HG02938 (cell line): ENCODE data around the gene PDXDC1.
"Not testable (repeated sequence)": the region's sequence is repeated elsewhere in the genome, so short reads cannot be mapped to it uniquely, and the experiment has no call there.

Source experiments
- ATAC-seq: cut with Tn5 transposase; IDR thresholded peaks from one replicate; pipeline ENCODE4 v1.9.1; 2021; ENCODE audit warnings: mild to moderate bottlenecking, moderate library complexity; ENCODE audit not compliant: unreplicated experiment

PDXDC1 gene

DNA sequence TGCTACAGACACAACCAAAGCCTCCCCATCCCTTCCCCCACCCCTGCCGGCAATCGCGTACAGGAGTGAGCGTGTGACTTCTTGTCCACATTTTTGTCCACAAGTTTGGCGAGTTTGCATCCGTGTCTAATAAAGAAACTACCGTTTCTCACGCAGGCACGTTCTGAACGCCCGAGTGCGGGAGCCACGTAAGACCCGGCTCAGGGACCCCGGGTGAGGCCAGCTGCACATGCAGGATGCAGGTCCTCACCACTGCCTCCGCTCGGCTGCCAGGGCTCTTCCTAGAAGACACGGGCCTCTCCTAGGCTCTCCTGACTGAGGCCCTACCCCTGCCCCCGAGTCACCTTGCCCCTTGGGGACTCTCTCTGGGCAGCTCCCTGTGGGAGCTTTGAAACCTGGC, 174.0 kb downstream of the PDXDC1 start:
- not testable (repeated sequence) for ATAC-seq

- ATAC-seq, result not testable (repeated sequence)
These were observed 174.4 kb downstream of the PDXDC1 start for GRCh38 chr16:15149260-15149659.

DNA sequence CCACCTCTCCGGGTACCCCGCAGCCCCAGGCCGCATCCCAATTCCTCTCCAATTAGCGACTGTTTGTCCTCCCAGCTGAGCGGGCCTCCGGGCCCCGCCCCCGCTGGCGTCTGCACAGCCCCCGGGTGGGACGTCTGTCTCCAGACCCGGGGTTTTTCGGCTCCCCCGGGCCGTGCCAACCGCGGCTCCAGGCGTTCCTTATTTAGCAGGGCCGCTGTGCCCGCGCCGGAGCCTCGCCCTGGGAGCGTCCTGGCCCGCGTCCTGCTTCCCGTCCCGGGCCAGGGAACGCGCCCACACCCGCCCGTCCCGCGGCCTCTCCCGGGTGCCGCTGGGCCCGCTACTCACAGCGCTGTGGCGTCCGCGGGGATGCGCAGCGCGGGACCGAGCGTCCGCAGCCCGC, 179.2 kb downstream of the PDXDC1 start:
- ATAC-seq, result not testable (repeated sequence)

GRCh38 chr16:15154650-15155562, 180.1 kb downstream of the PDXDC1 start:
- ATAC-seq, result not testable (repeated sequence)

GRCh38 chr16:15157644-15158043, 182.8 kb downstream of the PDXDC1 start:
- not testable (repeated sequence) for ATAC-seq

- not testable (repeated sequence) for ATAC-seq
These were observed 184.8 kb downstream of the PDXDC1 start for GRCh38 chr16:15159671-15160070.

DNA sequence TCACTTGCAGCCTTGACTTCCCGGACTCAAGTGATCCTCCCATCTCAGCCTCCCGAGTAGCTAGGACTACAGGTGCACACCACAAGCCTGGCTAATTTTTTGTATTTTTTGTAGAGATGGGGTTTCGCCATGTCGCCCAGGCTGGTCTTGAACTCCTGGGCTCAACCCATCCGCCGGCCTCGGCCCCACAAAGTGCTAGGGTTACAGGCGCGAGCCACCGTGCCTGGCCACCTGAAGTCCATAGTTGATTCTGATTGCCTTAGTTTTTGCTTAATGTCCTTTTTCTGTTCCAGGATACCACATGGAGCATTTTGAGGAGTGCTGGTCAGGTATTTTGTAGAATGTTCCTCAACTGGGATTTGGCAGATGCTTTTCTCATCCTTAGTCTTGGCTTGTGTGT, 185.7 kb downstream of the PDXDC1 start:
- ATAC-seq, result not testable (repeated sequence)

DNA sequence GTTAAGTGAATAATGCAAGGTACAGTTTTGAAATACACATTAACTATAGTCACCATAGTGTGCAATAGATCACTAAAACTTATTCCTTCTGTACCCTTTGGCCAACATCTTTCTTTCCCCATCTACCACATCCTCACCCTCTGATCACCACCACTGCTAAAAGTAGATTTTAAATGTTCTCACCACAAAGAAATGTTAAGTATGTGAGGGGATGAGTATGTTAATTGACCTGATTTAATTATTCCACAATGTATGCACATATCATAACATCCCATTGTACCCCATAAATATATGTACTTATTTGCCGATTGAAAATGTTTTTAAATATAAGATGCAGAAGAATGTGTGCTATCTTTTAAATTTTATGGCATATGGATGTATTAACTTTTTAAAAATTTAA, 188.2 kb downstream of the PDXDC1 start:
- not testable (repeated sequence) for ATAC-seq

- ATAC-seq, result not testable (repeated sequence)
These were observed 191.4 kb downstream of the PDXDC1 start for GRCh38 chr16:15166177-15166576.

- ATAC-seq, result not testable (repeated sequence)
These were observed 193.5 kb downstream of the PDXDC1 start for GRCh38 chr16:15168303-15168702.

GRCh38 chr16:15168953-15169652, 194.3 kb downstream of the PDXDC1 start:
- not testable (repeated sequence) for ATAC-seq

GRCh38 chr16:15179909-15180308, 205.1 kb downstream of the PDXDC1 start:
- not testable (repeated sequence) for ATAC-seq

GRCh38 chr16:15180946-15181345, 206.1 kb downstream of the PDXDC1 start:
- ATAC-seq, result not testable (repeated sequence)

DNA sequence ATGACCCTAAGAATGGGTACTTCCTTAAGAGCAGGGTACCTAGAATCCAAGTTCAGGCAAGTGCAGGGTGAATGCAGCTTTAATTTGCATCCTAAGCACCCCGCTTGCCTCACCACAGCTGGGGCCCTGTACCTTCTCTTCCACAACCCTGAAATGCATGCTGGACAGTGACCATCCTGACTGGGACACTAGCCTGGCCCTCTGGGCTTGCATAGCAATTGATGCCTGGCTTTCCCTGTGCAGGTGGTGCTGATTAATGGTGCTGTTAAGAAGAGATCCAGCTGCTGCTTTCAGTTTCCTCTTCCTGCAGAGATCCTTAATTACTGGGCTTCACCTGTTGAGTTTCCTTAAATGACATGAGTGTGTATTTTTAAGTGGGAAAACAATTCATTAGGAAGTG, 209.2 kb downstream of the PDXDC1 start:
- ATAC-seq, result not testable (repeated sequence)
